Neural progenitor cell (in vitro differentiated cells): ENCODE data around the gene USF2.

Experiments used
- EZH2 ChIP-seq: fragments of 200-600 bp; sonication (generic); IDR thresholded peaks from 2 replicates; pipeline ENCODE4 v1.6.1; 2017; ENCODE audit warnings: antibody characterized with exemption, mild to moderate bottlenecking, moderate library complexity
- EZH2phosphoT487 ChIP-seq: fragments of 200-600 bp; sonication (generic); IDR thresholded peaks from 2 replicates; pipeline ENCODE4 v1.6.1; 2017; ENCODE audit warnings: antibody characterized with exemption
- TF ChIP-seq, protein P1 (sequence below): fragments of 200-600 bp; sonication (generic); IDR thresholded peaks from 2 replicates; pipeline ENCODE4 v1.5.1; 2017; ENCODE audit warnings: antibody characterized with exemption, mild to moderate bottlenecking

- TF ChIP-seq, protein P1, sequence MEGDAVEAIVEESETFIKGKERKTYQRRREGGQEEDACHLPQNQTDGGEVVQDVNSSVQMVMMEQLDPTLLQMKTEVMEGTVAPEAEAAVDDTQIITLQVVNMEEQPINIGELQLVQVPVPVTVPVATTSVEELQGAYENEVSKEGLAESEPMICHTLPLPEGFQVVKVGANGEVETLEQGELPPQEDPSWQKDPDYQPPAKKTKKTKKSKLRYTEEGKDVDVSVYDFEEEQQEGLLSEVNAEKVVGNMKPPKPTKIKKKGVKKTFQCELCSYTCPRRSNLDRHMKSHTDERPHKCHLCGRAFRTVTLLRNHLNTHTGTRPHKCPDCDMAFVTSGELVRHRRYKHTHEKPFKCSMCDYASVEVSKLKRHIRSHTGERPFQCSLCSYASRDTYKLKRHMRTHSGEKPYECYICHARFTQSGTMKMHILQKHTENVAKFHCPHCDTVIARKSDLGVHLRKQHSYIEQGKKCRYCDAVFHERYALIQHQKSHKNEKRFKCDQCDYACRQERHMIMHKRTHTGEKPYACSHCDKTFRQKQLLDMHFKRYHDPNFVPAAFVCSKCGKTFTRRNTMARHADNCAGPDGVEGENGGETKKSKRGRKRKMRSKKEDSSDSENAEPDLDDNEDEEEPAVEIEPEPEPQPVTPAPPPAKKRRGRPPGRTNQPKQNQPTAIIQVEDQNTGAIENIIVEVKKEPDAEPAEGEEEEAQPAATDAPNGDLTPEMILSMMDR, result no peak
- TF ChIP-seq EZH2, result no peak
- TF ChIP-seq EZH2phosphoT487, result no peak
Measured at GRCh38 chr19:35279374-35279773, 10.6 kb downstream of the USF2 start.
